Vagina (tissue), 2 donors: ENCODE results near the gene DCC.

Experiments used
- CTCF ChIP-seq, 3 experiments: fragments of 450-650 bp in 2 of 3; fragments of 200-600 bp in 1 of 3; sonication (generic) in 1 of 3; IDR thresholded peaks; one replicate each; pipeline ENCODE4 v1.5.1; 2017 to 2019; ENCODE audit warnings: antibody characterized with exemption in 3 of 3, mild to moderate bottlenecking in 2 of 3, moderate library complexity in 2 of 3
- POLR2AphosphoS5 ChIP-seq, 2 donors: sonication (generic); formaldehyde crosslinking; IDR thresholded peaks; one replicate each; pipeline ENCODE4 v1.9.0; 2017; ENCODE audit warnings: antibody characterized with exemption in 2 of 2, mild to moderate bottlenecking in 2 of 2, low read depth in 1 of 2; ENCODE audit not compliant: insufficient read depth in 1 of 2

- no peak for TF ChIP-seq POLR2AphosphoS5 (IDR thresholded peaks at IDR 0.05; ENCODE audit: insufficient read depth in 1 of 2, low read depth in 1 of 2)
- no peak for TF ChIP-seq CTCF (IDR thresholded peaks at IDR 0.05)
Observed at GRCh38 chr18:53038608-53039007, 698.6 kb downstream of the DCC start.
